SK-N-MC (cell line): ENCODE data around the gene PMM1.
"Not testable (repeated sequence)": the region's sequence is repeated elsewhere in the genome, so short reads cannot be mapped to it uniquely, and the experiment has no call there.

Experiments
- DNase-seq: peaks from one replicate; pipeline ENCODE4 v3.0.0-alpha.2; 2011; ENCODE audit warnings: low read depth, low spot score
- H3K27ac ChIP-seq: fragments of 200-600 bp; sonication (generic); 2 replicates; pipeline ENCODE4 v1.5.1; 2016; ENCODE audit warnings: mixed run types
- H3K36me3 ChIP-seq: fragments of 200-600 bp; sonication (generic); 2 replicates; pipeline ENCODE4 v1.6.1; 2017; ENCODE audit warnings: antibody characterized with exemption, low read length, mixed read lengths; ENCODE audit not compliant: insufficient read depth
- H3K4me3 ChIP-seq: fragments of 200-600 bp; sonication (generic); 2 replicates; pipeline ENCODE4 v1.5.1; 2016
- H3K9ac ChIP-seq: fragments of 200-600 bp; sonication (generic); 2 replicates; pipeline ENCODE4 v1.8.0; 2017; ENCODE audit warnings: mixed run types, mixed read lengths; ENCODE audit not compliant: insufficient read length
- H3K9me3 ChIP-seq: fragments of 200-600 bp; sonication (generic); 2 replicates; pipeline ENCODE4 v1.6.1; 2017; ENCODE audit warnings: low read depth, mild to moderate bottlenecking, antibody characterized with exemption, low read length, moderate library complexity, mixed read lengths
- EZH2 ChIP-seq: fragments of 200-600 bp; sonication (generic); IDR thresholded peaks from one replicate; pipeline ENCODE4 v1.6.1; 2017; ENCODE audit warnings: antibody characterized with exemption
- FOXP2 ChIP-seq: optimal IDR thresholded peaks from 2 replicates; pipeline ENCODE3; 2011; ENCODE audit warnings: mild to moderate bottlenecking, moderate library complexity; ENCODE audit not compliant: insufficient read depth; ENCODE audit errors: extremely low read length, control extremely low read depth
- POLR2AphosphoS5 ChIP-seq: IDR thresholded peaks from 2 replicates; pipeline ENCODE4 v1.6.1; 2012; ENCODE audit warnings: mild to moderate bottlenecking, low read depth, low read length, borderline replicate concordance

The PMM1 gene

GRCh38 chr22:41600976-41601375 lies 11.3 kb upstream of the PMM1 start:
- DNase-seq: no peak
- no peaks in the 10 kb centered on the region for H3K9me3 ChIP-seq
- TF ChIP-seq FOXP2 (no peak), POLR2AphosphoS5 (no peak), EZH2 (no peak)
- no peak overlapping the region for H3K27ac ChIP-seq
- H3K9ac ChIP-seq: no peak overlapping the region
- H3K36me3 ChIP-seq: peaks cover 32% of the 10 kb centered on the region; the same call in 1 of the 2 replicates
- no peak overlapping the region for H3K4me3 ChIP-seq

- TF ChIP-seq EZH2 (no peak), FOXP2 (no peak), POLR2AphosphoS5 (no peak)
- H3K27ac ChIP-seq: no peak overlapping the region
- DNase-seq: no peak
- no peaks in the 10 kb centered on the region for H3K9me3 ChIP-seq
- peaks cover 19% of the 10 kb centered on the region; the same call in 1 of the 2 replicates for H3K36me3 ChIP-seq
- no peak overlapping the region for H3K9ac ChIP-seq
- H3K4me3 ChIP-seq: no peak overlapping the region
Measured at GRCh38 chr22:41598891-41599635, 9.4 kb upstream of the PMM1 start.

GRCh38 chr22:41598081-41598480 lies 8.4 kb upstream of the PMM1 start:
- TF ChIP-seq EZH2 (no peak), POLR2AphosphoS5 (no peak), FOXP2 (no peak)
- Histone ChIP-seq H3K27ac (no peak overlapping the region), H3K9ac (no peak overlapping the region), H3K36me3 (peaks cover 16% of the 10 kb centered on the region; the same call in 1 of the 2 replicates), H3K9me3 (no peaks in the 10 kb centered on the region), H3K4me3 (no peak overlapping the region)
- DNase-seq: no peak

- peaks cover 11% of the 10 kb centered on the region; the same call in 1 of the 2 replicates for H3K36me3 ChIP-seq
- DNase-seq: no peak
- no peak for TF ChIP-seq FOXP2
- TF ChIP-seq POLR2AphosphoS5: no peak
- TF ChIP-seq EZH2: no peak
- no peak overlapping the region for H3K4me3 ChIP-seq
- H3K9me3 ChIP-seq: no peaks in the 10 kb centered on the region
- H3K27ac ChIP-seq: no peak overlapping the region
- H3K9ac ChIP-seq: no peak overlapping the region
Measured at GRCh38 chr22:41597635-41597953, 8.0 kb upstream of the PMM1 start.

- Histone ChIP-seq H3K36me3 (peaks cover 11% of the 10 kb centered on the region; the same call in 1 of the 2 replicates), H3K4me3 (no peak overlapping the region), H3K9ac (no peak overlapping the region), H3K27ac (no peak overlapping the region), H3K9me3 (no peaks in the 10 kb centered on the region)
- DNase-seq: no peak
- TF ChIP-seq POLR2AphosphoS5: no peak
- TF ChIP-seq FOXP2: no peak
- no peak for TF ChIP-seq EZH2
Measured at GRCh38 chr22:41596776-41597634, 7.4 kb upstream of the PMM1 start.

- H3K36me3 ChIP-seq: peaks cover 5% of the 10 kb centered on the region; the same call in 1 of the 2 replicates
- no peaks in the 10 kb centered on the region for H3K9me3 ChIP-seq
- H3K4me3 ChIP-seq: no peak overlapping the region
- H3K9ac ChIP-seq: no peak overlapping the region
- TF ChIP-seq EZH2: no peak
- TF ChIP-seq POLR2AphosphoS5: no peak
- TF ChIP-seq FOXP2: no peak
- H3K27ac ChIP-seq: no peak overlapping the region
- DNase-seq: no peak
Measured at GRCh38 chr22:41595703-41596102, 6.1 kb upstream of the PMM1 start.

- not testable (repeated sequence) for H3K36me3 ChIP-seq, H3K9ac ChIP-seq, H3K9me3 ChIP-seq, DNase-seq, H3K4me3 ChIP-seq, H3K27ac ChIP-seq
Measured at GRCh38 chr22:41593336-41593960, 3.8 kb upstream of the PMM1 start.

GRCh38 chr22:41587347-41587723 lies 2.3 kb downstream of the PMM1 start:
- DNase-seq: no peak
- Histone ChIP-seq H3K36me3 (no peaks in the 10 kb centered on the region), H3K9ac (no peak overlapping the region), H3K9me3 (no peaks in the 10 kb centered on the region), H3K27ac (no peak overlapping the region), H3K4me3 (no peak overlapping the region)
- TF ChIP-seq FOXP2 (no peak), POLR2AphosphoS5 (no peak), EZH2 (no peak)
